AG08396 (cell line): ENCODE measurements around the gene TIGIT.

Source experiments
- DNase-seq: peaks from one replicate; pipeline ENCODE4 v3.0.0; 2012; ENCODE audit warnings: low spot score, mixed read lengths

Gene TIGIT

DNA sequence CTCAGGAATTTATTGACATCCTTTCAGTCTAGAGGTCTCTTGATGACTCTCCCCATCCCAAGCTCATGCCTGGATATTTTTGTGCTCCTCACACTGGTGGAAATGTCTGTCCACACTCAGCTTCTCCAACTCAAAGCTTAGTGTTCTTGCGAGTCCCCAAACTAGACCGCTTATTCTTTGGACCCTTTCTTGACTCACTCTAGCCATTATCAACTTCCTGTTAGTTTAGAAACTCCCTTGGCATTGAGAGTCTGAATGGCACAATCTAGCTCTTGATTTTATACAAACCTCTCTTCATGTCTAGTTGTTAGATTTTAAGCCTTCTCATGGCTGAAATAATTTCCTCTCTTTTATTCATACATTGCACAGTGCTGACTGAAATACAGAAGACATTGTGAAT lies 19.6 kb downstream of the TIGIT start:
- DNase-seq, result no peak

DNA sequence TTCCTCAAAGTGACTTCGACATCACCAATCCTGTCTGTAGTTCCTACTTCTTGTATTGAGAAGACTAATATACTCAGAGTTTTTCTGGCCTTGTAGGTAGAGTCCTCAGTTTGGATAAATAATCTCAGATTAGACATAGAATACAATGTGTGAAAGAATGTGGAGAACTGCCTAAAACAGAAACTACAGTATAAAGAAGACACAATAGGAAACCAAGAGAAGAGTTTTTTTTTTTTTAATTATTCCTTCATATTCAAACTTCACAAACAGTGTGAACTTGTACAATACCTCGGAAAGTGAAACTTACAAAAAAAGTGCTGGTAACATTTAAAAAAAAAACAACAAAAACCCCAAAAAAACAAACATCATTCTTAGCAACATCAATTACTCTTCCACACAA lies 20.5 kb downstream of the TIGIT start:
- no peak for DNase-seq

DNA sequence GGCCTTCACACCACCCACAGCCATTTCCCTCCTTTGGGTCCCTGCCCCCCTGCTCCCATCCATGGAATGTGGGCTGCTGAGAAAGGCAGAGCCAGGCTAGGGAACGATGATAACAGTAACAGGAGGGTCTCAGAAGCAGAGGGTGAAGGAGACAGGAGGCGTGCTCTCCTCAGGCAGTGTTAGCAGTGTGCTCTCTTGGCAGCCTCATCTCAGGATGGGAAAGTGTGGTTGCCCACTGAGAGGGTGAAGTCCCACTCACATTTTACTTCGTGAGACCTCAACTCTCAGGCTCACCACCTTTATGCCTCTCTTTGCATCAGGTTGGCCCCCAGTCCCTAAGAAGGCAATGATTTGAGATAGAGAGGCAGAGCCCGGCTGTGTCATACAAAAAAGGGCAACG lies 24.5 kb downstream of the TIGIT start:
- no peak for DNase-seq

DNA sequence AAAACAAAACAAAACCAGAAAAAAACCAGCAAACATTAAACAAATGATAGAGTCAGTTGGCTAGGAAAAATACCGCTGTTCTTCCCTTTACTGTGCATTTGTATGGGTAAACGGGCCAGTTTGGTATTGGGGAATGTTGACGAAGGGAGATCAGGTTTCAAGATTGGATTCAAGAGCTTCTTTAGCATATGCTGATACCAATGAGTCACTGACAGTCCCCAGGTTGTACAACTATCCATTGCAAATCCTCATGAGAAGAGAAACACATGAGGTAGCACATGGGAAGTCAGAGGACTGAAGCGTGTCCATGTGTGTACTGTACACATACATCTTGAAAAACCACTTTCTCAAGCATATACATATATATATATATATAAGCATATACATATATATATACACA lies 25.6 kb downstream of the TIGIT start:
- peak; percentile 60 for DNase-seq

DNA sequence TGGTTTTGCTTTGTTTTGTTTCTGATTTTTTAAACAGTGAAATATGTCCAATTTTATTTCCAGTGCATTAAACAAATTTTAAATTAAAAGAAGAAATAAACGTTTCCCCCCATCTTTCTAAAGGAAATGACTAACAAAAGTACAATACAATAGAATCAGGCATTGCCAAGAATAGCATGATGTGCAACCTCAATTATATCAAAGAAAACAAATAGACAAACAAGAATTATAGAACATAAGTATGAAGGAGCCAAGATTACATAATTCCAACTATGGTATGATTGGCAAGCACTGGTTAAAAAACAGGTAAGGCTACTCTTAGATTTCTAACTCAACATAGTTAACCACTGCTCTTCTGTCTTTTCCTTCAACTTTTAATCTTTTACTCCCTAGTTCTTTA lies 26.4 kb downstream of the TIGIT start:
- DNase-seq, result no peak

DNA sequence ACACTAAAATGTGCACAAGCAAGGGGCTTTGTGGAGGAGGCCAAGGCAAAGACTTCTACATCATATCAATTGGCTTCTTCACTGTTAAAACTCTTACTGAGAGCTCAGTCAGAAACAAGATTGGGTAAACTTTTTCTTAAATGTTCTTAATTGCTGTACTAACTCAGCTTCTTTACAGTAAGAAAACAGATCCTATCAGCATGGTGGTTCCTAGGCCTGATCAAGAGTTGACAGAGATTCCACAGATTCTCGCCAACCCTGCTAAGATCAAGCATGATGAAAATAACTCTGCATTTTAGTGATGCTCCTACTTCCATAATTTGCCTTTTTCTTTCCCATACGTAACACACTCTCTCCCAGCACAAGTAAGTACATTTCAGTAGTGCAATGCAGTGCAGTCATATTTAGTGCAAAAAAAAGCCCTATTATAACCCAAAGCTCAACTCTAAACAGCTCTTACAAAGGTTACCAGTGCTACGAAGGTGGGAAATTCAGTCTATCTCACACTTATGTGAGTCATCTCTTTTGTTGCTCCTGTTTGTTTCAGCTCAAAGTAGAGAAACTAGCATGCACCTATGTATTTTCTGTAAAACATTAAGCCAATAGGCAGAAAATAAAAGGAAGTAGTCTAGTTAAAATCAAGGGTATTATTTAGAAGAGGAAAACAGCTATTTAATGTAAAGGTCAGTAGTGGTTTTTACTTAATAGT lies 29.9 kb downstream of the TIGIT start:
- DNase-seq, result no peak

DNA sequence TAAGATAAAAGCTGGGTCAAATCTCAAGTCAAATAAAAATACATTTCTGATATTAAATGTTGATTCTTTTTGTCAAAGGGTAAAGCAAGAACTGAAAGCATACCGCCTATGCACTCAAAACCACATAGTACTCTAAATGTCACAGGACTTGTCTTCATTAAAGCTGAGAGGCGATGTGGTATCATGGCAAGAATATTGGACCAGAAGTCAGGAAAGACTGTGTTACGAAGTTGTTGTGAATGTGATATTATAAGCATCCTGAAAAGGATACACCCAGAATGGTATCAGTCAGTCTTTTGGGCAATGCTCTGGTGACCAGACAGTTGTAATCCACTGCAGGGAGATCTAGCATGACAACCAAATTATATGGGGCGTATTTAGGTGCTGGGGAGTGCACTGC lies 33.8 kb downstream of the TIGIT start:
- DNase-seq, result no peak

DNA sequence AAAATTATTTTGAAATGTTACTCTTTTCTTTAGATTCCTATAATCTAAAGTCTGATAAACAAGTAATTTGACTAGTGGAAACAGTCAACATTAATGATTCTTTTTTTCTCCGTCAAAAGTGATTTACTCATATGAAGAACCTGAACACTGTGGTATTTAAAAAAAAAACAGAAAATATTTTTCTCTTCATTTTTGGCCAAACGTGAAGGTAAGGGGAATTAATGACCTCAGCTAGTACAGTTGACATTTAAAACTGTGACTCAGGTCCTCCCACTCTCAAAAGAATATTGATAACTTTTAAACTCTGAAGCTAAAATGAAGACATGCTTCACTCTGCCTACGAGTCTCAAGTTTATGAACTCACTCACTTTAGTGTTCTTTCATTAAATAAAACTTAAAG lies 34.5 kb downstream of the TIGIT start:
- DNase-seq, result no peak

DNA sequence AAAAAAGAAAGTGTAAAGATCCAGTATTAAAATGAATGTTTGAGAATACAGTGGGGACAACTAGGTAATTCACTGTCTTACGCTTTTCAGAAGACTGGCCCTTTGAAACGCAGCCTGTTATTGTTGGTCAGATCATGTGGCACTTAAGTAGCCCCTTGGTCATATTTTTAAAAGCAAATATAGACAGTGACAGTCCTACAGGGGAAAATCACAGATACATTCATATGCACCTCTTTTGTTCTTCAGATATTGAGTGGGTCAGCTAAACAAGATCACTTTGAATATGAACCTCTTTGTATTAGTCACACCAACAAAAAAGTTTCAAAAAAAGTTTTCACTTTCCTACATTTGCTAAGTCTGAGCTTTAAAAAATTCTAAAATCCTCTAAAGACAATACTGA lies 36.0 kb downstream of the TIGIT start:
- DNase-seq, result no peak

DNA sequence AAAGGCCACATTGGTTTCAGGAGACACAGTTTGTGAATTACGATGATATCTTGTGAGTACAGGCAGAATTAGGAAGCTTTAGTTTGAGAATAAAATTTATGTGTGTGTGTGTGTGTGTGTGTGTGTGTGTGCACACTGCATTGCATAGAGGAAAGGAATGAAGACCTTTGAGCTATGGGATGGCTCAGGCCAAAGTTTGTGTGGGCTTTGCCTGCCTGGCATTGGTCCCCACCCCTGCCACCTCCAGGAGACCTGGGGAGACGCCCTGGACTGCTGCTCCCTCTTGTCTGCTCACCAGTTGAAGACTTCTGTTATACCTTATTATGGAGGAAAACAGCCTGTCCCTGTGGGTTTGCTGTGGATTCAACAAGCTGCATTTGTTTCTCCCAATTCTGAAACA lies 37.2 kb downstream of the TIGIT start:
- DNase-seq, result no peak

DNA sequence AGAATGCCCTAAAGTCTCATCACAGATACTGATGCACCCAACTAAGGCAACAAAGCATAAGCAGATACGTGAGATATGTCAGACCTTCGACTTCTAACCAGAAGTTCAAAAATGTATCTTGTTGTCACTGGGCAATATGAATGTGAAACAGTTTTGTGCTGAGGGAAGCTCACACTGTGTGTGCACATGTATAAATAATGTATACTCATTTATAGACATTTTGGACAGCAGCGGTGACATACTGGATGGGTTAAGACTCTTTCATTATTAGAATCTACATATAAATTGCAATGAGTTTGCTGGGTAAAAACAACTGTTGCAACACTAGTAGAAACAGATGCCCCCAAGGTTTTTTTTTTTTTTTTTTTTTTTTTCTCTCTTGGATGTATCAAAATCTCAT lies 37.9 kb downstream of the TIGIT start:
- no peak for DNase-seq

DNA sequence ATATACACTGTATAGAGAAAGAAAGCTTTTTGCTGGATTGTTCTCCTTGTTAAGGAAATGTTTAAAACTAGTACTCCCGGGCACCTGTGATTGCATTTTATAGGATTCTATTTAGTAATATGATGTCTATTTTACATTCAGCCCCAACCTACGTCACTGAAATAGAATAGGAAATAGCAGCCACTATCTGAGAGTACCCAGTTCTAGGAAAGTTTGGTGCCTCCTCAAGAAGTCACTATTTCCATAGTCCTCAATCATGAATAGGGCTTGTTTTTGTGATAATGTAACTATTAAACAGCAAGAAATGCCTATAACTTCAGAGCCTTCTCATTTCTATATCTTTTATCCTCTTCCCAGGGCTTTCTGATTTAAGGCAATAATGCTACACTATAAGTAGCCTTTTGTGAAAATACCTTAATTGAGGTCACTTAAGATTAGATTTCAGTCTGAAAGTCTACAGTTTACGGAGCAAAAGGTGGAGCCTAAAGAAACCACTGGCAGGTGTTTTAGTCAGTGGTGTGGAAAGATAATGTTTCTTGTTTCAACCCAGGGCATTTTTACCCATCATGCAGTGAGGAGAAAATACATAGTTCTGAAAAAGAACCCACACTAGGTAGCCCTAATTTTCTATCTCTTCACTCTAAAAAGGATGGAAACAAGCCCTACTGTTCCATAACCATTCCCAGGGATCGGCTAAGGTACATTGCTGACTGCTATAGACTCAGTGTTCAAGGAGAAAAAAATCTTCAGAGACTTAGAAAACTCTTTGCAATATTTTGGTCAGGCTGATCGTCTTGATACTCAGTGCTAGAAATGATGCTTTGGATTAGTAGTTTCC lies 38.7 kb downstream of the TIGIT start:
- DNase-seq, result no peak

DNA sequence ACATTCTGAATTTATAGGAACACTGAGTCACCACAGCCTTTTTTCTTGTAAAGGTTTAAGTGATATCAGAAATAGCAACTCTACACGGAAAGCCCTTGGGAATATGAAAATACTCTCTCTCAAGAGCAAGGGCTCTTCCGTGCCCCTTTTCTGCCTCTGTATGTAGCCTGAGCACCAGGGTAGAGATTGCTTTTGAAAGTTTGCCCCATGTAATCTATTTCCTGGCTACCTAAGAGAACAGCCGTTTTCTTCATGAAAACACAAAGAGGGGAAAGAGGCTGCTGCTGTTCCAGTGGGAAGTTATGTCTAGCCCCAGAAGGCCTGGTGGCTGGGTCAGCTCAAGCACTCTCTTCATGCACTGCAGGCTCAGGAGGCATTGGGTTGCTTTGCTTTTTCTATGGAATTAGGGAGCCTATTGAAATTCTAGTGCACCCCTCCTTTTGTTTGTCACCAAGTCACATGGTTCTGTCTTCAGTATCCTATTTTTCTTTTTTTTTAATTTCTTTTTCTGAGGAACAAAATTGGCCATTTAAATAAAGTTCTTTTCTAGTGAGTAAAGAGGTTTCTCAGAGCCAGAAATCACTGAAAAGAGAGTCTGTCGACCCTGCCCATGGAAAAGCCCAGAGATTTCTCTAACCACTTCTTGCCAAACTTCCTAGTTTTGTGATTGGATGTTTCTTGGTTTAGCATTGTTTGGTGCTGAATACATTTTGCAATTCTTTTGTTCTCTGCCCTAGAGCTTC lies 39.5 kb downstream of the TIGIT start:
- no peak for DNase-seq

DNA sequence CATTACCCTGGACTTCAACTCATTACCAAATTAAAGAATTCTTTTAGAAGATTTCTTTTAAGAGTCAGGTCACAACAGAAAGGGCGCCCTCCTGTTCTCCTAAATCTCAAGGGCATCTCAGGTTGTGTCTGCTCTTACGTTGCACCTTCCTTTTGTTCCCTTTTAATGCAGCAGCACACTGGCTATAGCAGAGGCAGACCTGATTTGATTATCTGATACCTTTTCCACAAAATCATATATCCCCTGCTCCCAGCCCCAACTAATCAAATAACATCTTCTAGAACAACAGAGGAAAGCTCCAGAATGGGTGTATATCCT lies 40.1 kb downstream of the TIGIT start:
- no peak for DNase-seq

DNA sequence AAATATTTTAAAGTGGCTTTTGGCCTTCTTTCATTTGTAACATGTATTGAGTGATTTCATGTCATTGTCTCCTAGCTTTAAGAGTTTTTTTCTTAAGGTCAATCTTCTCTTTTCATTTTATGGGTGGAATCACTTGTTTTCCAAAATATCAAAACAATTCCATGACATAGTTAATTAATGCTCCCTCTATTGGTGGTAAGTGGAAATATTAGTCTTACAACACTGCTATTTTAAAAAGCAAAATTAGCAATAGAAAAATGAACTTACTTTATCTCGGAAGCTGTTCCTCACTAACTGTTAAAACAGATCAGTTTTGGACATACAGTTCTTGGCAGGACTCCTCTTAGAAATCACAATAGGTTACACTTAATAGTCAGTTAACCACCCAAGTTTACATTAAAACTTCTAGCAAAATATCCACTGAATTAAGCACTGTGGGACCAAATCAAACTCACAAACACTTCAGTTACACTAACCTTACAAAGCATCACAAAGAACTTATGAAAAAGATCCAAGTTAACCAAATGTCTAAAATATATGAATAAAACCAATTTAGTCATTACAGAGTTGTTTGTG lies 42.4 kb downstream of the TIGIT start:
- peak; percentile 9 for DNase-seq

DNA sequence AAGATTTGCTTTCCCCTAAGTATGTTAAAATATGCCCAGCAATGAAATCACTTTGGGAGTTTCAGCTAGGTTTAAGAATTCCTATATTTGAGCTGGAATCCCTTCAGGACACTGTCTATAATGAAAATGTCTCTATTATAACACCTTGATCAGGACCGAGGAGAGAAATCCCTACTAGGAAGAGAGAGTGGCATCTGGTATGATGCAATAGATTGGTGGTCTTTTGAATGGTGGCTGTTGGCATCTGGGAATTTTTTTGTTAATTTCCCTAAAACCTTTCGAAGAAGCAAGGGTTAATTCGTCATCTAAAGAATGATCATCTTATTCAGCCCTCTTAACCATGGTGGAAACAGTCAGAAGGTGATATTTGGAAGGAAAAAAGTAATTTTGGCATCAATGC lies 43.0 kb downstream of the TIGIT start:
- no peak for DNase-seq

DNA sequence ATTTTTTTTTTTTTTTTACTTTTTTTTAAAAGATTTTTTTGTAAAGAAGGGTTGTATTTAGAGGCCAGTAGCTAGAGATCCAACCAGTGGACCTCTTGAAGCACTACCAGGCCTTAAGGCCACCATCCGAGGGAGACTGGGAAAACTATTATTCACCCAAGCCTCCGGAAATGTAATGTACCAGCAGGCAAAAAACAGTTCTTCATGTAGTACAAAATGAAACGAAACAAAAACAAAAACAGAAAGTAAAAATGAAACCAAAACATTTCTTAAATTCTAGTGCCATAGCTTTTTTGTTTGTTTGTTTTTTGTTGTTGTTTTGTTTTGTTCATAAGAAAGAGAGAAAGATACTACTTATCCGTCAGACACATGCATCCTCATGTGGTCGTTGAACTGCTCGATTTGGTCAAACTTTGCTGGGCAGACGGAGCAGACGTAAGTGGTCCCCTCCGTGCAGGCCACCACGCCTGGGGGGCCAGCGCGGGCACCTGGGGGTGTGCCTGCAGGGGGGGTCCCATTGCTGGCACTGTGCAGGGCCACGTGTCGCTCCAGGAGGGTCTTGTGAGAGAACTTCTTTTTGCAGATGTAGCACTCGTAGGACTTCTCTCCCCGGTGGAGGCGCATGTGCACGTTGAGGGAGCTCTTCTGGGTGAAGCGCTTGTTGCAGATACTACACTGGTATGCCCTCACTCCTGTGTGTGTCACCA lies 45.0 kb downstream of the TIGIT start:
- no peak for DNase-seq

DNA sequence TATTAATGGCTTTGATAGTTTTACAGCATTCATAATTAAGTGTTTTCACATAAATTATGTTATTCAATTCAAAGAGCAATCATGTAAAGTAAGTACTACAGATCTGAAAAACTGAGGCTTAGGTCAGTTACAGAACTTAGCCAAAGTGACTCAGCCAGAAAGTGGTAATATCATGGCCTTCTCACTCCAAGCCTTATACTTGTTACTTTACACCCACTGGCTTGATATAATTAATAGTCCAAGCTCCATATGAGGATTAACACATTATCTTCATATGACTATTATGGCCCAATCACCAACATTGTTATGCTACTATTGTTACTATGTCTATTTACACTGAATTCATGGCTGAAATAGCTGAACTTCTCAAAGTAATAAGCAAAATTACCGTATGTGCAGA lies 50.7 kb downstream of the TIGIT start:
- no peak for DNase-seq

DNA sequence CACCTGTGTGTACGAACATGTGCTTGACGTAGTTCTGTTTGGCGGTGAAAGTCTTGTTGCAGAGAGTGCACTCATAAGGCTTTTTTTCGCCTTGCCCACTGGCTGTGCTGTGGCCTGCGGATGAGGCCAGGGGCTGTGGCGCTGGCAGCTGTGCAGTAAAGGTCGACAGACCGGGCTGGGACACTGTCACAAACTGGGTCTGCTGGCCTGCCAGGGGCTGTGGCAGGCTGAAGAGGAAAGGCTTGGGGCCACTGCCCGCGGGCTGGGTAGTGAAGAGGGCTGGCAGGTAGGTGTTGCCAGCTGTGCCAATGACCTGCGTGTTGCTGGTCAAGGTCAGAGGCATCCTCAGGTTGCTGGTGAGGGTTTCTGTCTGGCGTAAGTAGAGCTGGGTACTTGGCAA lies 56.4 kb downstream of the TIGIT start:
- DNase-seq, result no peak

DNA sequence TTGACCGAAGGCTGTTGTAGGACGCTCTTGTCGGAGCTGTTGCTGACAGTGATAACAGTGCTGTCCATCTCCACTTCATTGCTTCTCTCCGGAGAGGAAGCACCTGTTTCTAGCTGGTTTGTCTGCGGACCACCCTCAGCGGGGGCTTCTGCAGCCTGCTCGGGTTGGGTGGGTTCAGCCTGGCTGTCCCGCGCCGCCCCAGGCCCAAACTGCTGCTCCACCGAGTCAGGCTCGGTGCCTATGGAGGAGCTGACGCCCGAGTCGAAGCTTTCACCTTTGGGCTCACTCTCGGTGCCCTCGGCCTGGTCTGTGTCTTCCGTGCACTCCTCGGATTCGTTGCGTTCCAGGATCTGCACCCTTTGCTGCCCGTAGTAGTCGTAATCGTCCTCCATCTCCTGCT lies 56.9 kb downstream of the TIGIT start:
- DNase-seq, result no peak

DNA sequence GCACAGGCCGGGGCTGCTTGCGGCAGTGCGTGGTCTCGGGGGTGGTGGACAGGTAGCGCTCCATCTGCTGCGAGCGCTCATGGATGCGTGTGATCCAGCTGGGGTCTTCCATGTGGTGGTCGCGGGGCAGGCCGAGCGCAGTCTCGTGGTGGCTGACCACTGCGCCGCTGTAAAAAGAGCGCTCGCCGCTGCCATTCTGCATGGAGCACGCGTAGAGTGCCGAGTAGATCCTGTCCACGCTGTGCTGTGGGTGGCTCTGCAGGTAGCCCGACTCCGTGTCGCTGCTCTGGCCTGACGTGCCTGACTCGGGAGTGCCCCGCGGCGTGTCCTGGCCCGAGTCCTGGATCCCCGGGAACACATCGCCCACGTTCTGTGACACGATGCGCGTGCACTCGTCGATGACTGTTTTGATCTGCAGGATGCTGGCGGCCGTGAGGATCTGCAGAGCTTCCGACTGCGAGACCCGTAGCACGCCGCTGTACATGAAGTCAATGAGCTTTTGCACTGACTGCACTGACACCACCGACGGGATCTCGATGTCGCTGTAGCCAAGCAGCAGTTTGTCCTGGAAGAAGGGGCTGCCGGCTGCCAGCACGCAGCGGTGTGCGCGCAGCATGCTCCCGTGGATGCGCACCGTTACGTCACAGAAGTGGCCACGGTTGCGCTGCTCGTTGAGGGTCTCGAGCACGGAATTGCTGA lies 57.4 kb downstream of the TIGIT start:
- no peak for DNase-seq

DNA sequence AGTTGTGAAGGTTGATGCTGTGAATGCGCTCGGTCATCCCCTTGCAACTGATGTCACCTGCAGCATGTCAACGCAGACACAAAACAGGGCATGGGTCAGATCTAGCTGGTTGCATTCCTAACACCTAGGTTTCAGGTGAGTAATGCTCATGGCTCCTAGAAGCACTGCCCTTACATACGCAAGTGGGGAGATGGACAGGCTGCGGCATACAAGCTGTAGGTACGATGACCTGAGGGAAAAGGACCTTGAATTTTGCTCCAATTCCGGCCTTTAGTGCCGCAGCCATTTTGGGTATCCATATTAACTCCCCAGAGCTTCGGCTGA lies 58.0 kb downstream of the TIGIT start:
- no peak for DNase-seq
